Right atrium auricular region (tissue), 2 donors: ENCODE measurements around the gene ZNF189. TPM values are rescaled to one million over a fixed set of nuclear protein-coding genes. Genes with fewer than 3 reads are reported as not detected.

ENCODE experiments used
- DNase-seq: peaks from one replicate; pipeline ENCODE4 v3.0.0-alpha.2; 2019; ENCODE audit warnings: low spot score
- H3K27ac ChIP-seq, 2 donors: fragments of 200-600 bp; sonication (generic); 1 replicate in 1 of 2; 2 replicates in 1 of 2; pipeline ENCODE4 v1.5.1; 2016 to 2019
- H3K27me3 ChIP-seq, 2 donors: fragments of 200-600 bp; sonication (generic); one replicate each; pipeline versions ENCODE4 v1.5.1 to v1.6.0; 2017 to 2019
- H3K36me3 ChIP-seq: fragments of 200-600 bp; sonication (generic); one replicate; pipeline ENCODE4 v1.5.1; 2016
- H3K4me1 ChIP-seq, 2 donors: fragments of 200-600 bp; sonication (generic); one replicate each; pipeline versions ENCODE4 v1.5.1 to v1.6.0; 2017 to 2019
- H3K4me3 ChIP-seq, 2 donors: fragments of 200-600 bp; sonication (generic); 1 replicate in 1 of 2; 2 replicates in 1 of 2; pipeline ENCODE4 v1.5.1; 2017 to 2019; ENCODE audit warnings: mild to moderate bottlenecking in 1 of 2, moderate library complexity in 1 of 2
- H3K9me3 ChIP-seq, 2 donors: fragments of 200-600 bp; sonication (generic); one replicate each; pipeline ENCODE4 v1.5.1; 2019
- CTCF ChIP-seq, 2 donors: fragments of 200-600 bp; sonication (generic); IDR thresholded peaks; one replicate each; pipeline ENCODE4 v1.5.1; 2019; ENCODE audit warnings: antibody characterized with exemption in 2 of 2
- total RNA-seq, 2 donors: library from RNA; depleted of rRNA; stranded (reverse); fragments of >200 nt; gene quantifications; one replicate each; pipeline ENCODE4 v1.1.0, GENCODE V29; 2016

ZNF189 gene
- total RNA-seq, 2 donors from 2014 or later: 20.2 to 22.1 TPM

GRCh38 chr9:101365181-101365580 is 33.5 kb upstream of the ZNF189 start:
- Histone ChIP-seq H3K27ac (no peak overlapping the region), H3K4me1 (no peaks in the 10 kb centered on the region), H3K4me3 (no peak overlapping the region), H3K27me3 (no peaks in the 10 kb centered on the region), H3K36me3 (no peaks in the 10 kb centered on the region), H3K9me3 (no peaks in the 10 kb centered on the region)
- DNase-seq: no peak
- no peak for TF ChIP-seq CTCF (IDR thresholded peaks at IDR 0.05)

- no peaks in the 10 kb centered on the region for H3K9me3 ChIP-seq
- no peak overlapping the region for H3K27ac ChIP-seq
- no peaks in the 10 kb centered on the region for H3K36me3 ChIP-seq
- no peaks in the 10 kb centered on the region for H3K27me3 ChIP-seq
- H3K4me1 ChIP-seq: no peaks in the 10 kb centered on the region
- no peak overlapping the region for H3K4me3 ChIP-seq
- no peak for TF ChIP-seq CTCF (IDR thresholded peaks at IDR 0.05)
- DNase-seq: no peak
Measured at GRCh38 chr9:101366038-101366756, 32.5 kb upstream of the ZNF189 start.

GRCh38 chr9:101367323-101367722 is 31.3 kb upstream of the ZNF189 start:
- no peak for DNase-seq
- no peaks in the 10 kb centered on the region for H3K27me3 ChIP-seq
- H3K9me3 ChIP-seq: no peaks in the 10 kb centered on the region
- no peak for TF ChIP-seq CTCF (IDR thresholded peaks at IDR 0.05)
- H3K4me1 ChIP-seq: no peaks in the 10 kb centered on the region
- H3K27ac ChIP-seq: no peak overlapping the region
- H3K4me3 ChIP-seq: no peak overlapping the region
- H3K36me3 ChIP-seq: no peaks in the 10 kb centered on the region

GRCh38 chr9:101369286-101369685 is 29.4 kb upstream of the ZNF189 start:
- no peaks in the 10 kb centered on the region for H3K27me3 ChIP-seq
- no peak overlapping the region for H3K27ac ChIP-seq
- H3K36me3 ChIP-seq: no peaks in the 10 kb centered on the region
- TF ChIP-seq CTCF (IDR thresholded peaks at IDR 0.05): no peak
- no peak for DNase-seq
- H3K4me1 ChIP-seq: no peaks in the 10 kb centered on the region
- H3K4me3 ChIP-seq: no peak overlapping the region
- no peaks in the 10 kb centered on the region for H3K9me3 ChIP-seq

GRCh38 chr9:101369884-101370531 is 28.6 kb upstream of the ZNF189 start:
- Histone ChIP-seq H3K4me3 (no peak overlapping the region), H3K4me1 (no peaks in the 10 kb centered on the region), H3K27ac (no peak overlapping the region), H3K9me3 (no peaks in the 10 kb centered on the region), H3K27me3 (no peaks in the 10 kb centered on the region), H3K36me3 (no peaks in the 10 kb centered on the region)
- TF ChIP-seq CTCF (IDR thresholded peaks at IDR 0.05): no peak
- no peak for DNase-seq
